ENCODE data around the gene FHOD3. TPM values are rescaled to one million over a fixed set of nuclear protein-coding genes. Genes with fewer than 3 reads are reported as not detected.

The FHOD3 gene
- total RNA-seq, 2 experiments from 2014 or later: not detected

GRCh38 chr18:36724169-36724568, 426.7 kb downstream of the FHOD3 start:
- no peak overlapping the region for H3K4me3 Mint-ChIP-seq
- no peaks in the 10 kb centered on the region for H3K36me3 Mint-ChIP-seq (ENCODE audit: low read depth)
- no peak overlapping the region for H3K27ac Mint-ChIP-seq
- DNase-seq (no peak), ATAC-seq (no peak)
- H3K4me1 Mint-ChIP-seq (ENCODE audit: low read depth): no peaks in the 10 kb centered on the region
- intact Hi-C loops (cut with micrococcal nuclease): no loop called here
- no peaks in the 10 kb centered on the region for H3K9me3 Mint-ChIP-seq
- ChIA-PET POLR2A (no interaction called here), CTCF (no interaction called here)
- TF ChIP-seq CTCF (IDR thresholded peaks at IDR 0.05): no peak
- peaks cover 1% of the 10 kb centered on the region for H3K27me3 Mint-ChIP-seq

DNA sequence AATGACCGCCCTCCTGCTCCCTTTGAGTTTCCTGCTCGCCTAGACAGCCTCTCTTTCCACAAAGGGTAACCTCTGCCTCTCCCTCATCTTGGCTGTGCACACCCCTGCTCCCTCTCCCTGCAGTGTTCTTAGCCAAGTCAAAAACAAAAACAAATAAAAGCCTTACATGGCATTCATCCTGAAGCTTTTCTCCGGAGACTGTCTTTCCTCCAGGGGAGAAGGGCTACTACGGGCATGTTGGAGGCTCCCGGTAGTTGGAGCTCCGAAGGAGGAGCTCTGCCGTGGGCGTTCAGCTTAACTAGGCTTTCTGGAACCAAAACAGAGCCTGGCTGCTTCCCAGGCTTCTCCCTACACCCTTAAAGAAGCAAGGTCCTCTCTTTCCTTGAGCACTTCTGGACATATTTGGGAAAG, 427.1 kb downstream of the FHOD3 start:
- Mint-ChIP-seq H3K27ac (no peak overlapping the region), H3K27me3 (peaks cover 1% of the 10 kb centered on the region), H3K36me3 (ENCODE audit: low read depth) (no peaks in the 10 kb centered on the region), H3K4me3 (no peak overlapping the region), H3K9me3 (no peaks in the 10 kb centered on the region), H3K4me1 (ENCODE audit: low read depth) (no peaks in the 10 kb centered on the region)
- intact Hi-C loops (cut with micrococcal nuclease): no loop called here
- ChIA-PET CTCF (no interaction called here), POLR2A (no interaction called here)
- no peak for DNase-seq
- ATAC-seq: no peak
- no peak for TF ChIP-seq CTCF (IDR thresholded peaks at IDR 0.05)

DNA sequence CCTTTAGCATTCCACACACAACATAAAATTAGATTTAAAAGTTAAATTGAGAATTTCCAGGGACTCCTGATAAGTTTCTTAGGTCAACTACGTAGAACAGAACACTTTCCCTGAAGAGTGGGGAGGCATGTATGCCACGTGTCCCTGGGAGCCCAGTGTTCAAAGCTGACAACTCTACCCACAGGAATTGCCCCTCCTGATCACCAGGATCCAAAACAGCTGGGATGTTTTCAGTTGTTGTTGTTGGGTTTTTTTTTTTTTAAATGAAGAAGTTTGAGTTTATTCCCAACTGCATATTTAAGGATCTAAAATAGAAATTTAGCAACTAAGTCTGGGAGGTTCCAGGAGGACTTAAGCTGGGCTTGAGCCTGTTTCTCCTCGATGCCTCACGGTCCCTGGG, 430.8 kb downstream of the FHOD3 start:
- Mint-ChIP-seq H3K4me1 (ENCODE audit: low read depth) (no peaks in the 10 kb centered on the region), H3K27me3 (peaks cover 3% of the 10 kb centered on the region), H3K9me3 (peaks cover 4% of the 10 kb centered on the region), H3K36me3 (ENCODE audit: low read depth) (no peaks in the 10 kb centered on the region), H3K27ac (no peak overlapping the region), H3K4me3 (no peak overlapping the region)
- no peak for TF ChIP-seq CTCF (IDR thresholded peaks at IDR 0.05)
- no peak for DNase-seq
- ChIA-PET CTCF (no interaction called here), POLR2A (no interaction called here)
- no peak for ATAC-seq
- intact Hi-C loops (cut with micrococcal nuclease): no loop called here

- ATAC-seq: no peak
- Mint-ChIP-seq H3K9me3 (peaks cover 4% of the 10 kb centered on the region), H3K4me1 (ENCODE audit: low read depth) (no peaks in the 10 kb centered on the region), H3K4me3 (no peak overlapping the region), H3K36me3 (ENCODE audit: low read depth) (no peaks in the 10 kb centered on the region), H3K27me3 (peaks cover 3% of the 10 kb centered on the region), H3K27ac (no peak overlapping the region)
- CTCF ChIA-PET: no interaction called here
- no peak for DNase-seq
- intact Hi-C loops (cut with micrococcal nuclease): no loop called here
- POLR2A ChIA-PET: no interaction called here
- no peak for TF ChIP-seq CTCF (IDR thresholded peaks at IDR 0.05)
Measured at GRCh38 chr18:36729197-36729596, 431.7 kb downstream of the FHOD3 start.

DNA sequence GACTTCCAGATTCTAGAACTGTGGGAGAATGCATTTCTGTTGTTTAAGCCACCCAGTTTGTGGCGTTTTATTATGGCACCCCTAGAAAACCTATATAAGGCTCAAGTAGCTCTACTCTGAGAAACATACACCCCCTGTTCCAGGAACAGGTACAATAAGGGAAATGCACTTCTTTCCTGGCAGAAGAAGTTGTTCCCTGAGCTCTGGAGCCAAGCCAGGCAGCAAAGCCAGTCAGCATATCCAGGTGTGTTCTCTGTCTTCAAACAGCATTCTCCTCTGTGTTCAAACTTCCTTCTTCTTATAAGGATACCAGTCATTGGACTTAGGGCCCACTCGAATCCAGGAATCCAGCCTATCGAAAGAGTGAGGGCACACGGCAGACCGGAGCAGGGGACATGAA, 434.8 kb downstream of the FHOD3 start:
- no peak overlapping the region for H3K4me3 Mint-ChIP-seq
- POLR2A ChIA-PET: no interaction called here
- no peaks in the 10 kb centered on the region for H3K36me3 Mint-ChIP-seq (ENCODE audit: low read depth)
- H3K27ac Mint-ChIP-seq: no peak overlapping the region
- peaks cover 1% of the 10 kb centered on the region for H3K27me3 Mint-ChIP-seq
- H3K9me3 Mint-ChIP-seq: peaks cover 4% of the 10 kb centered on the region
- H3K4me1 Mint-ChIP-seq (ENCODE audit: low read depth): no peaks in the 10 kb centered on the region
- CTCF ChIA-PET: interaction anchor here (1.9 kb wide), 1 partner anchor 44 kb away, joined by 7 read pairs; no protein-coding TSS in a partner anchor
- intact Hi-C loops (cut with micrococcal nuclease): no loop called here
- TF ChIP-seq CTCF (IDR thresholded peaks at IDR 0.05): no peak
- DNase-seq (no peak), ATAC-seq (no peak)
